ENCODE results near the gene PBX3.
A peak's percentile ranks its signal among the peaks of the same experiment; 100 is the strongest.

The PBX3 gene

DNA sequence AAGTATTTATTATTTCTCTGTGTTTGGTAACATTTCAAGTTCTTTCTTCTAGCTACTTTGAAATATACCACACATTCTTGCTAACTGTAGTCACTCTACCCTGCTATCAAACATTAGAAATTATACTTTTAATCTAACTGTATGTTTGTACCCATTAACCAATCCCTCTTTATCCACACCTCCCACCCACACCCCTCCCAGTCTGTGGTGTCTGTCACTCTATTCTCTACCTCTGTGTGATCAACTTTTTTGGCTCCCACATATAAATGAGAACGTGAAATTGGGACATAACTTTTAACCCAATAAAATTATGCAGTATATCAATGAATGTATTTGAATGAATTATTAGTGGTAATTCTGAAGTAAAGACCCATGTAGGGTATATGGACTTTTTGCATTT is 79.7 kb downstream of the PBX3 start:
- Histone ChIP-seq H3K79me2 (ENCODE audit: control insufficient read depth, low read length) (peaks cover 37% of the 10 kb centered on the region), H3K36me3 (ENCODE audit: control insufficient read depth, low read length) (no peaks in the 10 kb centered on the region), H3K27me3 (ENCODE audit: control insufficient read depth, low read length) (no peaks in the 10 kb centered on the region), H3K4me1 (ENCODE audit: control insufficient read depth, low read length) (peaks cover 35% of the 10 kb centered on the region), H3K27ac (ENCODE audit: low read depth, low read length) (no peak overlapping the region), H3K4me2 (ENCODE audit: low read length) (no peak overlapping the region), H4K20me1 (ENCODE audit: control insufficient read depth, insufficient read depth, low read depth, low read length) (no peaks in the 10 kb centered on the region), H3F3A (ENCODE audit: control insufficient read depth, insufficient read depth) (peaks cover 4% of the 10 kb centered on the region; the same call in 1 of the 2 replicates), H3K4me3 (ENCODE audit: low read length) (no peak overlapping the region), H3K9me2 (replicated peaks; ENCODE audit: control insufficient read depth, low read length) (no peaks in the 10 kb centered on the region), H3K9me3 (ENCODE audit: control insufficient read depth, insufficient read depth, low read length) (no peaks in the 10 kb centered on the region)
- TF ChIP-seq, protein P1, sequence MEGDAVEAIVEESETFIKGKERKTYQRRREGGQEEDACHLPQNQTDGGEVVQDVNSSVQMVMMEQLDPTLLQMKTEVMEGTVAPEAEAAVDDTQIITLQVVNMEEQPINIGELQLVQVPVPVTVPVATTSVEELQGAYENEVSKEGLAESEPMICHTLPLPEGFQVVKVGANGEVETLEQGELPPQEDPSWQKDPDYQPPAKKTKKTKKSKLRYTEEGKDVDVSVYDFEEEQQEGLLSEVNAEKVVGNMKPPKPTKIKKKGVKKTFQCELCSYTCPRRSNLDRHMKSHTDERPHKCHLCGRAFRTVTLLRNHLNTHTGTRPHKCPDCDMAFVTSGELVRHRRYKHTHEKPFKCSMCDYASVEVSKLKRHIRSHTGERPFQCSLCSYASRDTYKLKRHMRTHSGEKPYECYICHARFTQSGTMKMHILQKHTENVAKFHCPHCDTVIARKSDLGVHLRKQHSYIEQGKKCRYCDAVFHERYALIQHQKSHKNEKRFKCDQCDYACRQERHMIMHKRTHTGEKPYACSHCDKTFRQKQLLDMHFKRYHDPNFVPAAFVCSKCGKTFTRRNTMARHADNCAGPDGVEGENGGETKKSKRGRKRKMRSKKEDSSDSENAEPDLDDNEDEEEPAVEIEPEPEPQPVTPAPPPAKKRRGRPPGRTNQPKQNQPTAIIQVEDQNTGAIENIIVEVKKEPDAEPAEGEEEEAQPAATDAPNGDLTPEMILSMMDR (IDR thresholded peaks at IDR 0.05; ENCODE audit: low read depth, low read length, poor library complexity, severe bottlenecking) = no peak
- TF ChIP-seq EZH2phosphoT487 (IDR thresholded peaks at IDR 0.05; ENCODE audit: borderline replicate concordance, low read length) = no peak

DNA sequence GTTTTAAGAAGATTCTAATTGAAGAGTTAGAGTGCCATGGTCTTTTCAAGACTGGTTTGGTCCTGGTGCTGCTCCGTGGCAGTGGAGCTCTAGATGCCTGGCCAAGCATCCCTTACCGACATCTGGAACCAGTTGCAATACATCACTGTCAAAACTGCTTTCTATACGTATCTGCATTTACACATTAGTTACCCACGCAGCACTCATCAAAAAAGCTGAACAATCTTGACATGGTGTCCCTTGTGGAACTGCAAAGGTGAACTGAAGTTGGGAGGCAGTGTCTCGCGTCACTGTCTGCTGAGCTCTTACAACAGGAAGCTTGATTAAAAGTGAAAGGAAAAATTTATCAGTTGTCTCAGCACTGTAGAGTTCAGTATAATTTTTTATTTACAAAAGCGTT is 82.6 kb downstream of the PBX3 start:
- peak overlapping the region; percentile 50 for H3K4me3 ChIP-seq (ENCODE audit: low read length)
- peak overlapping the region; percentile 55 for H3K4me2 ChIP-seq (ENCODE audit: low read length)
- TF ChIP-seq, protein P1 (IDR thresholded peaks at IDR 0.05; ENCODE audit: low read depth, low read length, poor library complexity, severe bottlenecking) = no peak
- TF ChIP-seq EZH2phosphoT487 (IDR thresholded peaks at IDR 0.05; ENCODE audit: borderline replicate concordance, low read length) = no peak
- peaks cover 4% of the 10 kb centered on the region; the same call in 1 of the 2 replicates for H3F3A ChIP-seq (ENCODE audit: control insufficient read depth, insufficient read depth)
- H3K27me3 ChIP-seq (ENCODE audit: control insufficient read depth, low read length) = no peaks in the 10 kb centered on the region
- no peak overlapping the region for H3K27ac ChIP-seq (ENCODE audit: low read depth, low read length)
- peaks cover 10% of the 10 kb centered on the region for H3K4me1 ChIP-seq (ENCODE audit: control insufficient read depth, low read length)
- H3K36me3 ChIP-seq (ENCODE audit: control insufficient read depth, low read length) = no peaks in the 10 kb centered on the region
- H4K20me1 ChIP-seq (ENCODE audit: control insufficient read depth, insufficient read depth, low read depth, low read length) = no peaks in the 10 kb centered on the region
- H3K9me3 ChIP-seq (ENCODE audit: control insufficient read depth, insufficient read depth, low read length) = no peaks in the 10 kb centered on the region
- peaks cover 17% of the 10 kb centered on the region for H3K79me2 ChIP-seq (ENCODE audit: control insufficient read depth, low read length)
- H3K9me2 ChIP-seq (replicated peaks; ENCODE audit: control insufficient read depth, low read length) = no peaks in the 10 kb centered on the region

DNA sequence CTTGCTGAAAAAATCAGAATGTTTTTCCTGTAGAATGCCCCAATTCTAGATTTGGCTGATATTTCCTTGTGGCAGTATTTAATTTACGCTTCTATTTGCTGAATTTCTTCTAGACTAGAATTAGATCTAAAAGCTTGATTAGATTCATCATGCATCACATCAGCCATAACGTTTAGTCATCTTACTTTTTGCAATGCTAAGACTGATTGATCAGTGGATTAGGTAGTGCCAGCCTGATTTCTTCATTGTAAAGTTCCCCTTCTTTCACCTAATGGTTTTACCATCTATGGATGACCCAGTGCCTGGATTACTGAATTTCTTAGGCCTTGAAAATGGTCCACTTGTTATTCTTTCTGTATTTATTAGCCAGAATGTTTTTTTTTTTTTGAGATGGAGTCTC is 83.9 kb downstream of the PBX3 start:
- no peaks in the 10 kb centered on the region for H4K20me1 ChIP-seq (ENCODE audit: control insufficient read depth, insufficient read depth, low read depth, low read length)
- H3K4me3 ChIP-seq (ENCODE audit: low read length) = no peak overlapping the region
- no peaks in the 10 kb centered on the region for H3K36me3 ChIP-seq (ENCODE audit: control insufficient read depth, low read length)
- H3K4me1 ChIP-seq (ENCODE audit: control insufficient read depth, low read length) = peaks cover 6% of the 10 kb centered on the region
- no peaks in the 10 kb centered on the region for H3K9me3 ChIP-seq (ENCODE audit: control insufficient read depth, insufficient read depth, low read length)
- TF ChIP-seq EZH2phosphoT487 (IDR thresholded peaks at IDR 0.05; ENCODE audit: borderline replicate concordance, low read length) = no peak
- TF ChIP-seq, protein P1 (IDR thresholded peaks at IDR 0.05; ENCODE audit: low read depth, low read length, poor library complexity, severe bottlenecking) = no peak
- H3K27me3 ChIP-seq (ENCODE audit: control insufficient read depth, low read length) = no peaks in the 10 kb centered on the region
- H3F3A ChIP-seq (ENCODE audit: control insufficient read depth, insufficient read depth) = no peaks in the 10 kb centered on the region
- H3K9me2 ChIP-seq (replicated peaks; ENCODE audit: control insufficient read depth, low read length) = no peaks in the 10 kb centered on the region
- H3K4me2 ChIP-seq (ENCODE audit: low read length) = no peak overlapping the region
- H3K27ac ChIP-seq (ENCODE audit: low read depth, low read length) = no peak overlapping the region
- peaks cover 13% of the 10 kb centered on the region for H3K79me2 ChIP-seq (ENCODE audit: control insufficient read depth, low read length)
